H9 (cell line): ENCODE data around the gene SAG. TPM values are rescaled to one million over a fixed set of nuclear protein-coding genes. Genes with fewer than 3 reads are reported as not detected.

ENCODE experiments used
- DNase-seq: peaks from one replicate; pipeline ENCODE4 v3.0.0-alpha.2; 2017
- H2AFZ ChIP-seq: one replicate; pipeline ENCODE4 v1.6.1; 2013; ENCODE audit warnings: mild to moderate bottlenecking, low read length, control low read depth, moderate library complexity
- H2AK5ac ChIP-seq: 2 replicates; pipeline ENCODE4 v1.6.1; 2013; ENCODE audit warnings: low read length, control low read depth, mixed read lengths; ENCODE audit not compliant: insufficient read length
- H2BK120ac ChIP-seq: one replicate; pipeline ENCODE4 v1.6.1; 2013; ENCODE audit warnings: low read depth, mild to moderate bottlenecking, low read length, control low read depth, inconsistent platforms; ENCODE audit not compliant: poor library complexity, severe bottlenecking
- H2BK12ac ChIP-seq: 2 replicates; pipeline ENCODE4 v1.6.1; 2013; ENCODE audit warnings: low read length, control low read depth, mixed read lengths, low read depth; ENCODE audit not compliant: insufficient read length
- H2BK15ac ChIP-seq: 2 replicates; pipeline ENCODE4 v1.6.1; 2013; ENCODE audit warnings: low read depth, low read length, control low read depth
- H2BK20ac ChIP-seq: one replicate; pipeline ENCODE4 v1.6.1; 2013; ENCODE audit warnings: low read depth, mild to moderate bottlenecking, low read length, control low read depth, inconsistent platforms; ENCODE audit not compliant: poor library complexity, severe bottlenecking
- H2BK5ac ChIP-seq: 2 replicates; pipeline ENCODE4 v1.6.1; 2013; ENCODE audit warnings: low read length, control low read depth, mixed read lengths; ENCODE audit not compliant: insufficient read length
- H3K14ac ChIP-seq: 2 replicates; pipeline ENCODE4 v1.6.1; 2013; ENCODE audit warnings: low read length, control low read depth; ENCODE audit not compliant: insufficient read depth
- H3K18ac ChIP-seq: 2 replicates; pipeline ENCODE4 v1.6.1; 2013; ENCODE audit warnings: low read depth, mild to moderate bottlenecking, mixed read lengths, low read length, control low read depth; ENCODE audit not compliant: insufficient read length
- H3K23ac ChIP-seq: 2 replicates; pipeline ENCODE4 v1.6.1; 2013; ENCODE audit warnings: low read length, control low read depth, mixed read lengths, low read depth; ENCODE audit not compliant: insufficient read length
- H3K23me2 ChIP-seq: 2 replicates; pipeline ENCODE4 v1.6.1; 2013; ENCODE audit warnings: low read depth, mild to moderate bottlenecking, mixed read lengths, low read length, control low read depth; ENCODE audit not compliant: insufficient read length, poor library complexity, severe bottlenecking
- H3K27ac ChIP-seq: 2 replicates; pipeline ENCODE4 v1.5.1; 2013; ENCODE audit warnings: low read length, control low read depth, mixed read lengths, low read depth; ENCODE audit not compliant: insufficient read length
- H3K27me3 ChIP-seq: 2 replicates; pipeline ENCODE4 v1.6.1; 2013; ENCODE audit warnings: low read length, control low read depth, inconsistent platforms; ENCODE audit not compliant: insufficient read depth
- H3K4ac ChIP-seq: 2 replicates; pipeline ENCODE4 v1.6.1; 2013; ENCODE audit warnings: low read depth, mild to moderate bottlenecking, control low read depth, inconsistent platforms, low read length, moderate library complexity
- H3K4me1 ChIP-seq: 2 replicates; pipeline ENCODE4 v1.6.1; 2013; ENCODE audit warnings: low read length, control low read depth, inconsistent platforms; ENCODE audit not compliant: insufficient read depth
- H3K4me2 ChIP-seq: 2 replicates; pipeline ENCODE4 v1.6.1; 2013; ENCODE audit warnings: low read length, control low read depth, mixed read lengths; ENCODE audit not compliant: insufficient read length, insufficient read depth
- H3K56ac ChIP-seq: 2 replicates; pipeline ENCODE4 v1.6.1; 2013; ENCODE audit warnings: low read depth, mild to moderate bottlenecking, mixed read lengths, low read length, control low read depth; ENCODE audit not compliant: insufficient read length
- H3K79me1 ChIP-seq: 2 replicates; pipeline ENCODE4 v1.6.1; 2013; ENCODE audit warnings: low read depth, mild to moderate bottlenecking, moderate library complexity, low read length, control low read depth, inconsistent platforms; ENCODE audit not compliant: insufficient read depth, poor library complexity, severe bottlenecking
- H3K79me2 ChIP-seq: 2 replicates; pipeline ENCODE4 v1.6.1; 2013; ENCODE audit warnings: low read length, control low read depth, inconsistent platforms; ENCODE audit not compliant: insufficient read depth
- H3K9ac ChIP-seq: 2 replicates; pipeline ENCODE4 v1.6.1; 2013; ENCODE audit warnings: low read length, control low read depth, mixed read lengths; ENCODE audit not compliant: insufficient read length; ENCODE audit errors: extremely low read depth
- H3K9me3 ChIP-seq: one replicate; pipeline ENCODE4 v1.6.1; 2013; ENCODE audit warnings: low read depth, low read length, inconsistent platforms; ENCODE audit not compliant: control insufficient read depth
- H3T11ph ChIP-seq: one replicate; pipeline ENCODE4 v1.6.1; 2013; ENCODE audit warnings: mild to moderate bottlenecking, low read length, control low read depth, inconsistent platforms
- H4K20me1 ChIP-seq: one replicate; pipeline ENCODE4 v1.6.1; 2013; ENCODE audit not compliant: control insufficient read depth, insufficient read length, insufficient read depth
- H4K5ac ChIP-seq: 2 replicates; pipeline ENCODE4 v1.6.1; 2013; ENCODE audit warnings: low read depth, mild to moderate bottlenecking, mixed read lengths, low read length, control low read depth; ENCODE audit not compliant: insufficient read length
- H4K8ac ChIP-seq: replicated peaks from 2 replicates; pipeline ENCODE4 v1.6.1; 2013; ENCODE audit warnings: low read length, control low read depth, mixed read lengths, low read depth; ENCODE audit not compliant: insufficient read length
- H4K91ac ChIP-seq: 2 replicates; pipeline ENCODE4 v1.6.1; 2013; ENCODE audit warnings: low read depth, mild to moderate bottlenecking, moderate library complexity, mixed read lengths, low read length, control low read depth; ENCODE audit not compliant: insufficient read length
- H3K27ac Mint-ChIP-seq, 3 experiments: 2 replicates in 2 of 3; 3 replicates in 1 of 3; pipeline ENCODE4 v1.8.0; 2020 to 2021; ENCODE audit warnings: mixed read lengths in 3 of 3, mild to moderate bottlenecking in 1 of 3, moderate library complexity in 1 of 3
- H3K27me3 Mint-ChIP-seq: 2 replicates; pipeline ENCODE4 v1.8.0; 2021; ENCODE audit warnings: low read depth, mild to moderate bottlenecking, moderate library complexity, mixed read lengths
- H3K36me3 Mint-ChIP-seq, 3 experiments: 2 replicates in 2 of 3; 3 replicates in 1 of 3; pipeline ENCODE4 v1.8.0; 2020 to 2021; ENCODE audit warnings: low read depth in 3 of 3, mixed read lengths in 3 of 3; ENCODE audit not compliant: insufficient read depth in 1 of 3
- H3K4me1 Mint-ChIP-seq, 2 experiments: 2 replicates each; pipeline ENCODE4 v1.8.0; 2020; ENCODE audit warnings: mixed read lengths in 2 of 2
- H3K4me3 Mint-ChIP-seq, 2 experiments: 2 replicates in 1 of 2; 3 replicates in 1 of 2; pipeline ENCODE4 v1.8.0; 2020 to 2021; ENCODE audit warnings: mild to moderate bottlenecking in 2 of 2, mixed read lengths in 2 of 2, moderate library complexity in 1 of 2
- H3K9me3 Mint-ChIP-seq, 2 experiments: 2 replicates in 1 of 2; 3 replicates in 1 of 2; pipeline ENCODE4 v1.8.0; 2020; ENCODE audit warnings: mild to moderate bottlenecking in 2 of 2, mixed read lengths in 2 of 2, moderate library complexity in 1 of 2
- CTCF ChIP-seq: fragments of 200-600 bp; sonication (generic); conservative IDR thresholded peaks from 3 replicates; pipeline ENCODE4 v1.8.0; 2021; ENCODE audit warnings: antibody characterized with exemption, mild to moderate bottlenecking
- WGBS: extraction: QIAGEN DNeasy Blood & Tissue Kit; methylation state at CpG from one replicate; pipeline ENCODE4 v1.1.7; 2013; ENCODE audit warnings: missing lambda C conversion rate, low lambda C conversion rate, mixed read lengths; ENCODE audit not compliant: insufficient read length; ENCODE audit errors: extremely low coverage; 5-methylcytosine and 5-hydroxymethylcytosine counted together
- total RNA-seq: library from RNA; stranded (reverse); gene quantifications from 2 replicates; pipeline ENCODE4 v1.2.1, GENCODE V29; 2021

SAG gene
- total RNA-seq, 1 experiment from 2014 or later, result not detected

GRCh38 chr2:233336541-233336940, 28.9 kb downstream of the SAG start:
- DNase-seq, result no peak
- TF ChIP-seq CTCF, result no peak
- Histone ChIP-seq H3K9me3 (no peaks in the 10 kb centered on the region), H3K79me2 (no peaks in the 10 kb centered on the region), H3T11ph (no peak overlapping the region), H4K91ac (no peak overlapping the region), H3K9ac (no peak overlapping the region), H2BK120ac (no peak overlapping the region), H2AK5ac (no peak overlapping the region), H2BK15ac (no peak overlapping the region), H3K23ac (no peak overlapping the region), H2BK20ac (no peak overlapping the region), H4K5ac (no peak overlapping the region), H3K27ac (no peak overlapping the region), H4K8ac (no peak overlapping the region), H3K18ac (no peak overlapping the region), H3K27me3 (no peaks in the 10 kb centered on the region; the same call in 1 of the 2 replicates), H3K4me2 (no peak overlapping the region), H3K56ac (no peak overlapping the region), H3K4ac (no peak overlapping the region), H2AFZ (no peak overlapping the region), H4K20me1 (no peaks in the 10 kb centered on the region), H2BK5ac (no peak overlapping the region), H3K14ac (no peak overlapping the region), H3K4me1 (no peaks in the 10 kb centered on the region), H3K79me1 (no peaks in the 10 kb centered on the region), H3K23me2 (no peaks in the 10 kb centered on the region), H2BK12ac (no peak overlapping the region)
- H3K27ac Mint-ChIP-seq, result no peak overlapping the region
- H3K4me1 Mint-ChIP-seq, result no peaks in the 10 kb centered on the region
- H3K27me3 Mint-ChIP-seq, result peaks cover 88% of the 10 kb centered on the region
- H3K9me3 Mint-ChIP-seq, result peaks cover 3 to 4% of the 10 kb centered on the region in 2 experiments; a peak in 3 of 5 replicates
- no peak overlapping the region for H3K4me3 Mint-ChIP-seq
- H3K36me3 Mint-ChIP-seq, result peaks cover 0 to 3% (median 0%) of the 10 kb centered on the region in 3 experiments; a peak in 1 of 7 replicates
- no CpG with 5 or more reads among the region's 5 CpGs for WGBS
